AG04450 (cell line): ENCODE data around the gene SAT1. TPM values are rescaled to one million over a fixed set of nuclear protein-coding genes. Genes with fewer than 3 reads are reported as not detected.

ENCODE experiments used
- CTCF ChIA-PET: fragments of 300-600, 350-600 bp; formaldehyde crosslinking; extraction: SDS; loops from one replicate; lab custom pipeline; 2022; ENCODE audit warnings: antibody characterized with exemption, inconsistent platforms; lab: Charles Lee
- POLR2A ChIA-PET: fragments of 350-600 bp; formaldehyde crosslinking; extraction: SDS; loops from one replicate; lab custom pipeline; 2021; ENCODE audit warnings: antibody characterized with exemption, inconsistent platforms; lab: Yijun Ruan, JAX
- DNase-seq: peaks from one replicate; pipeline ENCODE4 v3.0.0-alpha.2; 2011; ENCODE audit warnings: low read depth, low spot score
- H3K27ac ChIP-seq: one replicate; pipeline ENCODE4 v1.5.1; 2012; ENCODE audit warnings: low read depth, low read length, control low read depth
- H3K27me3 ChIP-seq: one replicate; pipeline ENCODE4 v1.6.0; 2012; ENCODE audit warnings: low read length; ENCODE audit not compliant: control insufficient read depth, insufficient read depth
- H3K4me3 ChIP-seq: 2 replicates; pipeline ENCODE4 v1.5.1; 2011; ENCODE audit warnings: mild to moderate bottlenecking, low read depth, low read length, control low read depth
- H3K9me3 ChIP-seq: 2 replicates; pipeline ENCODE4 v1.5.1; 2012; ENCODE audit warnings: low read length; ENCODE audit not compliant: control insufficient read depth, insufficient read depth
- CTCF ChIP-seq: IDR thresholded peaks from 2 replicates; pipeline ENCODE4 v1.5.1; 2011; ENCODE audit warnings: low read depth, low read length, control low read depth, inconsistent platforms
- polyA plus RNA-seq: library from polyadenylated mRNA; depleted of rRNA; stranded (reverse); fragments of >200 nt; gene quantifications from 2 replicates; pipeline ENCODE4 v1.2.3, GENCODE V29; 2011

Gene SAT1
- polyA plus RNA-seq, 1 experiment: 202 TPM

GRCh38 chrX:23764188-23764984, 18.6 kb upstream of the SAT1 start:
- DNase-seq: no peak
- ChIA-PET CTCF (no interaction called here), POLR2A (no interaction called here)
- Histone ChIP-seq H3K4me3 (no peak overlapping the region), H3K9me3 (peaks cover 4% of the 10 kb centered on the region; the same call in 1 of the 2 replicates), H3K27ac (no peak overlapping the region), H3K27me3 (no peaks in the 10 kb centered on the region)
- TF ChIP-seq CTCF: no peak

- no peak overlapping the region for H3K4me3 ChIP-seq
- POLR2A ChIA-PET: no interaction called here
- DNase-seq: no peak
- no peak for TF ChIP-seq CTCF
- CTCF ChIA-PET: no interaction called here
- no peaks in the 10 kb centered on the region for H3K27me3 ChIP-seq
- peaks cover 4% of the 10 kb centered on the region; the same call in 1 of the 2 replicates for H3K9me3 ChIP-seq
- no peak overlapping the region for H3K27ac ChIP-seq
These were observed 17.5 kb upstream of the SAT1 start for GRCh38 chrX:23765449-23765848.

GRCh38 chrX:23765868-23766267, 17.1 kb upstream of the SAT1 start:
- peaks cover 4% of the 10 kb centered on the region; the same call in 1 of the 2 replicates for H3K9me3 ChIP-seq
- POLR2A ChIA-PET: no interaction called here
- no peak overlapping the region for H3K27ac ChIP-seq
- no peak for DNase-seq
- no peak overlapping the region for H3K4me3 ChIP-seq
- CTCF ChIA-PET: no interaction called here
- no peaks in the 10 kb centered on the region for H3K27me3 ChIP-seq
- no peak for TF ChIP-seq CTCF

GRCh38 chrX:23766650-23767551, 16.1 kb upstream of the SAT1 start:
- Histone ChIP-seq H3K27ac (no peak overlapping the region), H3K9me3 (peaks cover 4% of the 10 kb centered on the region; the same call in 1 of the 2 replicates), H3K27me3 (no peaks in the 10 kb centered on the region), H3K4me3 (no peak overlapping the region)
- CTCF ChIA-PET: no interaction called here
- POLR2A ChIA-PET: no interaction called here
- no peak for TF ChIP-seq CTCF
- no peak for DNase-seq
